ENCODE measurements around the gene CD3E. TPM values are rescaled to one million over a fixed set of nuclear protein-coding genes. Genes with fewer than 3 reads are reported as not detected.

CD3E gene
- total RNA-seq, 1 experiment from 2014 or later: 0.39 TPM

DNA sequence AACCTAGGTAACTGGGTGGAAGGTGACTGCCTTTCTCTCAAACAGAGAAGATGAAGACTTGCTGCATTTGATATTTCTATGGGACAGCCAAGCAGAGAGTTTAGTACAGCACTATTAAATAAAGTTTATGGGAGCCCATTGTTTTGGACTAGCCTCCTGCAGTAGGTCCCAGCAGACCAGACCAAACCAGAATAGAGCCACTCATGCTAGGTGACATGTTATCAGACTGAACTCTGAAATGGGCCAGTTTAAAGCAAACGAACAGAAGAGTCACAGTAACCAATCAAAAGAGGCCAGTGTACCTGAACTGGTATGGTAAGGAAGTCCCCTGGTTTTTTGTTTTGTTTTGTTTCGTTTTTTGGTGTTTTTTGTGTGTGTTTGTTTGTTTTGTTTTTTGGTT, 32.5 kb upstream of the CD3E start:
- no peaks in the 10 kb centered on the region for H3K9me3 Mint-ChIP-seq (ENCODE audit: unreplicated experiment)
- DNase-seq: no peak
- Histone ChIP-seq H3K36me3 (ENCODE audit: control insufficient read depth, insufficient read depth, low read length) (no peaks in the 10 kb centered on the region), H3K4me3 (ENCODE audit: low read depth, low read length) (no peak overlapping the region), H3K9me3 (no peaks in the 10 kb centered on the region), H3K4me1 (peaks cover 19% of the 10 kb centered on the region), H3K27me3 (replicated peaks; ENCODE audit: control insufficient read depth, insufficient read depth, low read length) (no peaks in the 10 kb centered on the region)
- H3K27ac Mint-ChIP-seq (ENCODE audit: unreplicated experiment): no peak overlapping the region
- no peak overlapping the region for H3K4me3 Mint-ChIP-seq (ENCODE audit: unreplicated experiment)
- TF ChIP-seq, protein P1, sequence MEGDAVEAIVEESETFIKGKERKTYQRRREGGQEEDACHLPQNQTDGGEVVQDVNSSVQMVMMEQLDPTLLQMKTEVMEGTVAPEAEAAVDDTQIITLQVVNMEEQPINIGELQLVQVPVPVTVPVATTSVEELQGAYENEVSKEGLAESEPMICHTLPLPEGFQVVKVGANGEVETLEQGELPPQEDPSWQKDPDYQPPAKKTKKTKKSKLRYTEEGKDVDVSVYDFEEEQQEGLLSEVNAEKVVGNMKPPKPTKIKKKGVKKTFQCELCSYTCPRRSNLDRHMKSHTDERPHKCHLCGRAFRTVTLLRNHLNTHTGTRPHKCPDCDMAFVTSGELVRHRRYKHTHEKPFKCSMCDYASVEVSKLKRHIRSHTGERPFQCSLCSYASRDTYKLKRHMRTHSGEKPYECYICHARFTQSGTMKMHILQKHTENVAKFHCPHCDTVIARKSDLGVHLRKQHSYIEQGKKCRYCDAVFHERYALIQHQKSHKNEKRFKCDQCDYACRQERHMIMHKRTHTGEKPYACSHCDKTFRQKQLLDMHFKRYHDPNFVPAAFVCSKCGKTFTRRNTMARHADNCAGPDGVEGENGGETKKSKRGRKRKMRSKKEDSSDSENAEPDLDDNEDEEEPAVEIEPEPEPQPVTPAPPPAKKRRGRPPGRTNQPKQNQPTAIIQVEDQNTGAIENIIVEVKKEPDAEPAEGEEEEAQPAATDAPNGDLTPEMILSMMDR (IDR thresholded peaks at IDR 0.05; ENCODE audit: insufficient read depth in 1 of 2, low read depth in 1 of 2, low read length in 1 of 2, severe bottlenecking in 1 of 2, unreplicated experiment in 1 of 2): no peak
- ChIA-PET POLR2A (no interaction called here), CTCF (no interaction called here)
- BruUV-seq (replicated peaks): no TSS peak
- no peaks in the 10 kb centered on the region for H3K27me3 Mint-ChIP-seq (ENCODE audit: insufficient read depth, unreplicated experiment)
- intact Hi-C loops (cut with micrococcal nuclease; ENCODE audit: unreplicated experiment): no loop called here
- peaks cover 23% of the 10 kb centered on the region for H3K4me1 Mint-ChIP-seq (ENCODE audit: low read depth, unreplicated experiment)
- no peaks in the 10 kb centered on the region for H3K36me3 Mint-ChIP-seq (ENCODE audit: insufficient read depth, unreplicated experiment)

DNA sequence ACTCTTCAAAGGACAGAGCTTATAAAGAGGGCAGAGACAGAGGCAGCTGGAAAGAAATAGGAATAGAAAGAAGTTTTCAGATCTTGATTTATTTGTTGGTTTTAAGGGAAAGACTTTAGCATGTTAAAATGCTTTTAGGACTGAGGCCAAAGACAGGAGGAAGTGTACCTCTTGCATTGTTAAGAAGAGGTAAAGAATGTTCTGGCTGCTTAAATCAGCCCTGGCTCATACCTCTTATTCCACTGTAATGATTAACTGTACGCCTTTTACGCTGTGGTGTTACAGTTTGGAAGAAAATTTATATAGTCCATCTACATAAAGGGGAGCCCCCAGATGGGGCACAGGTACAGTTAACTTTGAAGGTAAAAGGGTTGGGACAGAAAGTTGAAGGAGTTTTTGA, 30.3 kb upstream of the CD3E start:
- POLR2A ChIA-PET: no interaction called here

DNA sequence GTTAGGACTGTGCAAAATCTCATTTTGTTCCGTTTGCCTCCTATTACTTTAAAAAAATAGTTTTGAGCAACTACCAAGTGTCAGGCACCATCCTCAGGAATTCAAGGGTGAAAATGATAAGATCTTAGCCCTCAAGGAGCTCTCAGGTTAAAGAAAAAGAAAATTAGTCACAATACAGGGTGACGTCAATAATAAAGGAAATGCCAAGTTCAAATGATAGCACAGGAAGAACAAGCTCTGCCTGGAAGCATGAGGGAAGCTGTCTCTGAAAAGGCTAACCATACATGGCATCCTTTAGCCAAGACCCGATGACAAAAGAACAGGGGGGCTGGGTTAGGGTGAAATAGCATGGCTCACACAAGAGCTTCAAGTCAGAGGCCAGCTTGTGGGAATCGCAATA, 29.4 kb upstream of the CD3E start:
- POLR2A ChIA-PET: no interaction called here
- H3K4me3 Mint-ChIP-seq (ENCODE audit: unreplicated experiment): no peak overlapping the region

More for the DNA sequence above, 30.3 kb upstream of the CD3E start:
- H3K4me1 Mint-ChIP-seq (ENCODE audit: low read depth, unreplicated experiment): peaks cover 23% of the 10 kb centered on the region
- no peak for DNase-seq
- BruUV-seq (replicated peaks): no TSS peak
- no peak overlapping the region for H3K27ac Mint-ChIP-seq (ENCODE audit: unreplicated experiment)
- H3K9me3 Mint-ChIP-seq (ENCODE audit: unreplicated experiment): no peaks in the 10 kb centered on the region
- intact Hi-C loops (cut with micrococcal nuclease; ENCODE audit: unreplicated experiment): no loop called here
- H3K27me3 Mint-ChIP-seq (ENCODE audit: insufficient read depth, unreplicated experiment): no peaks in the 10 kb centered on the region
- peaks cover 26% of the 10 kb centered on the region for H3K4me1 ChIP-seq
- H3K27me3 ChIP-seq (replicated peaks; ENCODE audit: control insufficient read depth, insufficient read depth, low read length): no peaks in the 10 kb centered on the region
- TF ChIP-seq, protein P1 (IDR thresholded peaks at IDR 0.05; ENCODE audit: insufficient read depth in 1 of 2, low read depth in 1 of 2, low read length in 1 of 2, severe bottlenecking in 1 of 2, unreplicated experiment in 1 of 2): no peak
- H3K36me3 ChIP-seq (ENCODE audit: control insufficient read depth, insufficient read depth, low read length): no peaks in the 10 kb centered on the region
- CTCF ChIA-PET: no interaction called here
- no peaks in the 10 kb centered on the region for H3K9me3 ChIP-seq
- no peaks in the 10 kb centered on the region for H3K36me3 Mint-ChIP-seq (ENCODE audit: insufficient read depth, unreplicated experiment)
- H3K4me3 ChIP-seq (ENCODE audit: low read depth, low read length): no peak overlapping the region
- H3K4me3 Mint-ChIP-seq (ENCODE audit: unreplicated experiment): no peak overlapping the region

More for the DNA sequence above, 29.4 kb upstream of the CD3E start:
- no peaks in the 10 kb centered on the region for H3K36me3 Mint-ChIP-seq (ENCODE audit: insufficient read depth, unreplicated experiment)
- intact Hi-C loops (cut with micrococcal nuclease; ENCODE audit: unreplicated experiment): no loop called here
- no TSS peak for BruUV-seq (replicated peaks)
- Histone ChIP-seq H3K27me3 (replicated peaks; ENCODE audit: control insufficient read depth, insufficient read depth, low read length) (no peaks in the 10 kb centered on the region), H3K4me3 (ENCODE audit: low read depth, low read length) (no peak overlapping the region), H3K9me3 (no peaks in the 10 kb centered on the region), H3K4me1 (peaks cover 26% of the 10 kb centered on the region), H3K36me3 (ENCODE audit: control insufficient read depth, insufficient read depth, low read length) (no peaks in the 10 kb centered on the region)
- CTCF ChIA-PET: interaction anchor here (0.6 to 0.9 kb wide), 3 partner anchors 11 to 113 kb away, joined by 3 to 4 read pairs (median 3); partner anchors contain the start of gene MPZL2
- no peaks in the 10 kb centered on the region for H3K27me3 Mint-ChIP-seq (ENCODE audit: insufficient read depth, unreplicated experiment)
- H3K27ac Mint-ChIP-seq (ENCODE audit: unreplicated experiment): no peak overlapping the region
- no peaks in the 10 kb centered on the region for H3K9me3 Mint-ChIP-seq (ENCODE audit: unreplicated experiment)
- DNase-seq: no peak
- H3K4me1 Mint-ChIP-seq (ENCODE audit: low read depth, unreplicated experiment): peaks cover 23% of the 10 kb centered on the region
- TF ChIP-seq, protein P1 (IDR thresholded peaks at IDR 0.05; ENCODE audit: insufficient read depth in 1 of 2, low read depth in 1 of 2, low read length in 1 of 2, severe bottlenecking in 1 of 2, unreplicated experiment in 1 of 2): no peak

Measured in Caco-2 (cell line).